GM19043 (cell line): Measurements from ENCODE around the gene PTPRJ.

ENCODE experiments used
- ATAC-seq: cut with Tn5 transposase; IDR thresholded peaks from one replicate; pipeline ENCODE4 v1.9.1; 2021; ENCODE audit warnings: low read depth; ENCODE audit not compliant: unreplicated experiment

PTPRJ gene

DNA sequence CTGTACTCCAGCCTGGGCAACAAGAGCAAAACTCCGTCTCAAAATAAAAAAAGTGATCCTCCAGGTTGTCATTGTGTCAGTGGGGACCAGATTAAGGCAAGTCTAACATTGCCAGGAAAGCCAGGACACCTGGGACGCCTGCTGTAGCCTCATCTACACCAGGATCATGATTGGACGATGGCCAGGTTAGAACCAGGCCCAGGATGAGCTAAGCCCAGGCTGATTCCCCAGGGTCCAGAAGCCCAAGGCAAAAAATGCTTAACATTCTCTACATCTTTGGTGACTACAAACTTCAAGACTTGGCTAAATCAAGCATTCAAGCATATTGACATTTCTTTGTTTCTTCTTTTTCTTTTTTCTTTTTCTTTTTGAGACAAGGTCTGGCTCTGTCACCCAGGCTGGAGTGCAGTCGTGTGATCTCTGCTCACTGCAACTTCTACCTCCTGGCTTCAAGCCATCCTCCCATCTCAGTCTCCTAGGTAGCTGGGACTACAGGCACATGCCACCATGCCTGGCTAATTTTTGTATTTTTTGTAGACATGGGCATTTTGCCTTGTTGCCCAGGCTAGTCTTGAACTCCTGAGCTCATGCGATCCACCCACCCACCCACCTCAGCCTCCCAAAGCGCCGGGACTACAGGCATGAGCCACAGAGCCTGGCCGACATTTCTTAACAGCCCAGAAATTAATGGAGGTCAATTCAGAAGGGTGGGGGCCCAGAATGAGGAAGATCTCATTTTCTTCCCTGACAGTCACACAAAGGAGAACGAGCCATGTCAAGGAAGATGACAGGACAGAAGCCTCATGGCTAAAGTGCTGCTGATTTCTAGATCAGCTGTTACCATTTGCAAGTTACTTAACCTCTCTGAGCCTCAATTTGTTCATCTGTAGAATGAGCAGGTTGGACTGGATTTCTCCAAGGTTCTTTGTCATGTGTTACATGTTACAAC lies 12.5 kb upstream of the PTPRJ start:
- ATAC-seq = no peak

DNA sequence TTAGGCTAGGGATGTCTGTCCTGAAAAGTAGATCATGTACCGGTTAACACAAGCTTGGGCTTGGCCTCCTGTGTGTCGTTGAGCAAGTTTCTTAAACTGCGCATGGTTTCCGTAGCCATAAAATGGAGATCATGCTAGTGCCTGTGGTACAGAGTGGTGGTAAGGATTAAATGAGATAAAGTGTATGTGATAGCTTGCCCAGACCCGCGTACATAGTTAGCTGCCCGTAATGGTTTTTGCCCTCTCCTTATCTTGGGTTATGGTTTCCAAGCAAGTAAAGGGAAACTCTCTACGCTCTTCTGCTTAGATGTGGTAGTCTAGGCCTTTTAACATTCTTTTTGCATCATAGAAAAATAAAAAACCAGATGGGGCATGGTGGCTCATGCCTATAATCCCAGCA lies 11.0 kb upstream of the PTPRJ start:
- no peak for ATAC-seq

DNA sequence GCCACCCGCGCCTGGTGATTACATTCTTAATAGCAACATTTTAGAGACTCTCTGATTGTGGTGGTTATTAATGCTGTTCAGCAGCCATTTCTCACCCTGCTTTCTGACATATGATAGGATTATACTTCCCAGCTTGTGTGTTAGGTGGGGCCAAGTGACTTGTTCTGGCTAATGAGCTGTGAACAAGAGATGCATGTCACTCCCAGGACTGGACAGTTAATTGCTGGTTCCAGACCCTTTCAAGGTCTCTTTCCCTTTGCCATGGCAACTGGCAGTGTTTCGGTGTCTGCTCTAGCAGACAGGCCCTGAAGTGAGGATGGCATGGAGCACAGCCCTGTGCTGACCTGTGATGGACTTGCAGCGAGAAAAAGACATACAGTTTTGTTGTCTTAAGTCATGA lies 8.9 kb upstream of the PTPRJ start:
- no peak for ATAC-seq

DNA sequence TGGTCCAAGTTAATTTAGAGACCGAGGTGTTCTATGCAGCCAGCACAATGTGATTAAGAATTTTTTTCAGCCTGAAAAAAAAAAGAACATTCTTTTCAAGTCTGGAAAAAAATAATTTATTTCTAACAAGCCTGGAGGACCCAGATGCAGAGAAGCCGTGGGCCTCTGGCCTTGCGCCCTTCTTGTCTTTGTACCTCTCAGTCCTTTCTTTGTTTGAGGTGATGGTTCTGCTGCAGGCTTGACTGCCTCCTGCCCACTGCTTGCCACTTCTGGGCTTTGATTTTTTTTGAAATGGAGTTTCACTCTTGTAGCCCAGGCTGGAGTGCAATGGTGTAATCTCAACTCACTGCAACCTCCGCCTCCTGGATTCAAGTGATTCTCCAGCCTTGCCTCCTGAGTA lies 7.2 kb upstream of the PTPRJ start:
- no peak for ATAC-seq

DNA sequence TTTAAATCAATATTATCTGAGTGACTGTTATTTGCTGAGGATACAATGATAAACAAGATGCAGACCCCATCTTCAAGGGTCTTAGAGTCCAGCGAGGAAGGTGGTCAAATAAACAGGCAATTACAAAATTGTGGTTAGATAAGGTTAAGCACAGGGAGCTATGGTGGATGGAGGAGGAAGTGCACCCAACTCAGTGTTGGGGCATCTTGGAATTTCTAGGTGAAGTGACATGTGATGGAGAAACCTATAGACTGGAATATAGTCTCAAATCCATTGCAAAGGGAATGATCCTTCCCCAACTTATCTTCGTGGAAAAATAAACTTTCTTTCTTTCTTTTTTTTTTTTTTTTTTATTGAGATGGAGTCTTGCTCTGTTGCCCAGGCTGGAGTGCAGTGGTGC lies 3.4 kb upstream of the PTPRJ start:
- no peak for ATAC-seq

DNA sequence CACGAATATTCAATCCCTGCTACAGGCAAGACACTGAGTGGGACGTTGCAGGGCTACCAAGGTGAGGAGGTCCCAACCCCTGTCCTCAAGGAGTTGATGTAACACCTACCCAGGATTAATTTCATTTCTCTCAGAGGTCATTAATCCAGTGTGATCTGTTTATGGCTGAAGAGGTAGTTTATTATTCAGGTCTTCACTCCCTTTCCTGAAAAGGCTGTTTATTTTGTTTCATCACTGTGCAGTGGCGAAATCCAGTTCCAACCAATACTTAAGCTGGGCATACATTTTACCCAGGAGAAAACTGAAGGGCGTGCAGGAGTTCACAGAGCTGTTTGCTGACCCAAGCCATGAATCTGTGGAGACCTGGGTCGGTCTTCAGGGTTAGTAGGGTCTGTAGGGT lies 2.7 kb upstream of the PTPRJ start:
- no peak for ATAC-seq

DNA sequence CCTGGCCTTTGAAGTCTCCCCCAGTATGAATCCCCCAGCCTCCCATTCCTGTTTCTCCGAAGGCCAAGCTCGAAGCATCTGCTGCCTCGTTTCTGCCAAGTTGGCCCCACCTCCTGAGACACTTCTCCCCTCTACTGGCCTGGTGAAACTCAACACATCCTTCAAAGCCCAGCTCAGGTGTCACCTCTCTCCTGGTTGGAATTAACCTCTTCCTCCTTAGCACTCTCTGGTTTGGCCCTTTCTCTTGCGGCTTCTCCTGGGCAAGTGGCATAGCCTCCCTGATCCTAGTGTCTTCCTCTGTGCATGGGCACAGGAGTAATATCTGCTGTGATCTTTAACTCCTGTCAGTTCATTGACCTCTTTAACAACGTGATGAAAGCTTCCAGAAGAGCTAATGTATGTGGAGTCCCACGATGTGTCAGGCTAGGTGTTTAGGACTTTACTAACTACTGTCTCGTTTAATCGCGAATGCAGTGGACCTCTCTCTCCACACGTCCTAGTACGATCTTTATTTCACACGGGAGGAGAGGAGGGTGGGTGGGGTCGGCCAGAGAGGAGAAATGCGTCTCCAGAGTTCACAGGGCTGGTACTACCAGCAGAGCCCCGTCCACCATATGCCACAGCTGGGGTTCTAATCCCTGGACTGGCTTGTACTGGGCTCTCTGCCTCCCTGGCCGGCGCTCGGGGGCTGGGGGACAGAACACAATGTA lies 826 bp upstream of the PTPRJ start:
- no peak for ATAC-seq

DNA sequence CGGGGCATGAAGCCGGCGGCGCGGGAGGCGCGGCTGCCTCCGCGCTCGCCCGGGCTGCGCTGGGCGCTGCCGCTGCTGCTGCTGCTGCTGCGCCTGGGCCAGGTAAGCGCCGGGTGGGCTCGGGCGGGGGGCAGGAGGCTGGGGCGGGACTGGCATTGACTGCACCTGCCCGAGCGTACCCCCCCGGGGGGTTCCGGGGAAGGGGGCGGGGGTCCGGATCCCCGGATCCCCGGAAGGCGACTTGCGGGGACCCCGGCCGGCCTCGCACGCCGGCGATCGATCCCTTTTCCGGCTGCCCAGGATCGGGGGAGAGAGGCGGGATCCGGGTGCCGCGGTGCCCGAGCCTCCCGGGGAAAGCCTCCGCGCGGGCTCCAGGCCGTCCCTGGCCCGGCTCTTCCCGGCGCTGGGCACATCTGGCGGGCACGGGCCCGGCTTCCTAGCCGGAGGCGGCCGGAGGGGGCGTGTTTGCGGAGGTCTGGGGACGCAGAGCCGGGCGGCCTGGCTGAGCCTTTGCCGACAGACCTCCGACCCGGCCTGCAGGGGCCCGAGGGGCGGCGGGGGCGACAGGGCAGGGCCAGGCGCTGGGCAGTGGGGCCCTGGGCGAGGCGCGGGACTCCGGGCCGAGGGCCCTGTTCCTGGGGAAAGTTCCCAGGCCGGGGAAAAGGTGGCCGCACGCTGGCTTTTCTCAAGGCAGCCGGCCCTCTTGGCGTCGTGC lies 705 bp downstream of the PTPRJ start:
- ATAC-seq = peak; percentile 34

DNA sequence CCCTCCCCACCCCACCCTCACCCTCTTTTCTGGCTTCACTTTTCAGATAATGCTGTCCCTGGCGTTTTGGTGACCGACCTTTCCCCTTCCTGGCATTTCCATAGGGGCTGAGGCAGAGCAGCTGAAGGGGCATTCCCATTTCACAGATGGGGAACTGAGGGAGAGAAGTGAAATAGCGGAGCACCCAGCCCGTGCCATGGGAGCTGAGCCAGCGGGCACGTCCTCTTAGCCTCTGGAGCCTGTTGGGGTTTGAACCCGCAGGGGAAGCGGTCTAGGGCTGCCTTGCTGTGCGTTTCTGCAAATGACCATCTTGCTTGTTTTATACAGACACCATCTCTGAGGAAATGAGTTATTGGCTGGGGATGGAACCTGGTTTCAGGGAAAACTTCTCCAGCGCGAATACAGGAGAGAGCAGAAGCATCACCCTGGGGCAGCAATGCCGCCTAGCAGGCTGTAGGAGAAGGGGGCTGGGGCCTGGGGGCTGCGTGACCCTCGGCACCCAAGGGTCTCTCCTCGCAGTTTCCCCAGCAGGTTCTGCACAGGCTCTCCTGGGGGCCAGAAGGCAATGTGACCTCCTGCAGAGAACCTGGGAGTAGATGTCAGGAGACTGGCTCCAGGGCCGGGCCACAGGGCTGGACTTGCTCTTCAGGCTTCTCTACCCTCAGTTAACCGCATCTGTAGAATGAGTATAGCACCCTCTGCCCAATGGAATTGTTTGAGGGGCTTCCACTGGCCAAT lies 1.5 kb downstream of the PTPRJ start:
- ATAC-seq = no peak

DNA sequence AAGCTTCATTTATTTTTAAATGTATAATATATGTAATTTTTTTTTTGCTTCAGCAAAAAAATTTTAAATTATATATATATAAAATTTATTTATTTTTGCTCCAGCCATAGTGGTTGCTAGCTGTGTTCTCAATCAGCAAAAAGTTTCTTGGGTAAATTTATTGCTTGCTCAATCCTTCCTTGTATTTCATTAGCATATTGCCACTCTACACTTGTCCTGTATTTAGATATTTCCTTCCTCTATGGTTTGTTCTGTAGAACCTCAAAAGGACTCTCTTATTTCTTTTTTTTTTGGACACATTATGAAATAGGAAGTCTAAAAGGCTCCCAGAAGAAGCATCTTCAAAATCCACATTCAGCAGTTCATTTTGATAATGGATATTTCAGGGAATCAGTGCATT lies 2.3 kb downstream of the PTPRJ start:
- no peak for ATAC-seq

DNA sequence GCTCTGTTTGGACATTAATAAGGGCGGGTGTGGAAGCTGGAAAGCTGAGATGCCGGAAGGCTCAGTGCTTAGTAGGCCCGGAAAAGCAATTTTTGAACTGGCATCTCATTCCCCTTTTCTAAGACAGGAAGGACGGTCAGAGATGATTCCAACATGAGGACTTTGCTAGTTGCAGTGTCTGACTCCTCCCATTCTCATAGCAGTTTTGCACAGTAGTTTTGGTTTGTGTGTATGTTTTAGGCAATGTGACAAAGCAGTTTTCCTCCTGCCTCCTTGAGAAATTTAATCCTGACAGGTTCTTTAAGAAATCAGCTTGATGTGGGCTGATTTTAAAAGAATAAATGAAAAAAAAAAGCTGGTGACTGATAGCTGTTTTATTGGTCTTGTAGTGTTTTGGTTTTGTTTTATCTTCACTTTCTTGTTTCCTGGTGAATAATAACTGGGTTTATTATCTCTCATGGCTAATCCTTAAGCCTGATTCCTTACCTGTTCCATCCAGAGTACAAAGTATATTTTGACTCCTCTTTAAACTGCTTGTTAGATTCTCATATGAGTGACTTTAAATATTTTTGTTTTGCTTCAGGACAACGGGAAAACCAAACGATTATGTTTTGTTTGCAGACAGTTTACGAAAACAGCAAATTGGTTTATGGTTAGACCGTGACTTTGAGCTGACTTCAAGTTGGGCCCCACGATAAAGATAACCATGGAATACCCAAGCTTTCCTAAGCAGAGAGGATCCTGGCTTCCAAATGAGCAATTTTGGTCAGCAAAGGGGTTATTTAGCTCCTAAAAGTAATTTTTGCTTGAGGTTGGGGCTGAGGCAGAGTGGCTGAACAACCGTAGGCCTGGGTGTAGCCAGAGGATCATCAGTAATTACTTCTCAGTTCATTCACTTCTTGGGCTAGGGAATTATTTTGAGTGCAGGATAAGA lies 3.4 kb downstream of the PTPRJ start:
- no peak for ATAC-seq

DNA sequence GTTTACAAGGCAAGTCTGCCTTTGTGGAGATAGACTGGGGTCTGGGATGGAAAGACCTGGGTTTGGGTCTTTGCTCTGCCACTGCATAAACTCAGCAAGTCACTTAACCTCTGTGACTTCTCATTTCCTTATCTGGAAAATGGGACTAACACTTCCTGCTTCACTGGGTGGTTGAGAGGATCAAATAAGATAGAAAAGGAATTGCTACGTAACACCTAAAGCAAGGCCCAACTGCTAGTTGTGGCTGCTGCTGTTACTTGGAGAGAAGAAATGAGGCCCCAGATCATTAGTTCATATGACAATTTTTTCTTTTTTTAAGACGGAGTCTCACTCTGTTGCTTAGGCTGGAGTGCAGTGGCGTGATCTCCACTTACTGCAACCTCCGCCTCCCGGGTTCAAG lies 5.9 kb downstream of the PTPRJ start:
- no peak for ATAC-seq

DNA sequence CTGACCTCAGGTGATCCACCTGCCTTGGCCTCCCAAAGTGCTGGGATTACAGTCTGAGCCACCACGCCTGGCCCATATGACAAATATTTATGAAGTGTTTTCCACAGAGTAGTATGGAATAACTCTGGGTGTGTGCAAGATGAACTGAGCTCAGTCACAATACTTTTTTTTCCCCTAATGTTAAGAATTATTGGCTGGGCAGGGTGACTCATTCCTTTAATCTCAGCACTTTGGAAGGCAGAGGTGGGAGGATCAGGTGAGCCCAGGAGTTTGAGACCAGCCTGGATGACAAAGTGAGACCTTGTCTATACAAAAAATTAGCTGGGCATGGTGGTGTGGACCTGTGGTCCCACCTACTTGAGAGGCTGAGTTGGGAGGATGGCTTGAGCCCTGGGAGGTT lies 6.4 kb downstream of the PTPRJ start:
- no peak for ATAC-seq

DNA sequence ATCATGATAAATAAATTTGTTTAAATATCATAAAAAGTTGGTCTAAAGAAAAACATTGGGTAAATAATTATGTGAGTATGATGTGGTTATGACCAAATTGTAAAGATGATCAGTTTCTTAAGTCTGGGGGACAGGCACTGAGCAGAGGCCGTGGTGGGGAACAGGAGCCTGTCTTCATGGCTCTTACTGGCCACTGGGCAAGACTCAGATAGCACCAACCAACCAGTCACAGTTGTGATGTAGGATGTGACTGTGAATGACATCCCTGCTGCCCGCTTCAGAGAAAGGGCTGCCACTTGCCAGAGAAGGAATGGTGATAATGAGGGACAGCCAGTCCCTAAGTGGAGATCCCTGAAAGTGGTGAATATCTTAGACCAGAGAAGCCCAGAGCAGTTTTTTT lies 7.0 kb downstream of the PTPRJ start:
- ATAC-seq = peak; percentile 47

DNA sequence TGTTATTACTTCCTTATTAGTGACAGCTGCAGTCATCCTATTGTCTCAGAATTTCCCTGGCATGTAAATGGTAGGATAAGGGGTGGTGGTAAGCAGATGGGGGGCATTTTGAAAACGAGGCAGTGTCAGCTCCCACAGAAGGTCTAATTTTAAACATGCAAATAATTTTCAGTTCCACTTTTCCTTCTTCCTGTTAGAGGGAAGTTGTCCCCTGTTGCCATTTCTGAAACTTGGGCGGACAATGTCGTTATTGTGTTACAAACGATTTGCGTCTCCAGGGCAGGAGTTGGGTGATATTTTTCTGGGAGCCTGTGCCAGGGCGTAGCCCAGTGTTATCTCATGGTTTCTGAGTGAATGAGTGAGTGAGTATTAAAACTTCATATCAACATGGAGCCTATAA lies 7.4 kb downstream of the PTPRJ start:
- ATAC-seq = peak; percentile 3

DNA sequence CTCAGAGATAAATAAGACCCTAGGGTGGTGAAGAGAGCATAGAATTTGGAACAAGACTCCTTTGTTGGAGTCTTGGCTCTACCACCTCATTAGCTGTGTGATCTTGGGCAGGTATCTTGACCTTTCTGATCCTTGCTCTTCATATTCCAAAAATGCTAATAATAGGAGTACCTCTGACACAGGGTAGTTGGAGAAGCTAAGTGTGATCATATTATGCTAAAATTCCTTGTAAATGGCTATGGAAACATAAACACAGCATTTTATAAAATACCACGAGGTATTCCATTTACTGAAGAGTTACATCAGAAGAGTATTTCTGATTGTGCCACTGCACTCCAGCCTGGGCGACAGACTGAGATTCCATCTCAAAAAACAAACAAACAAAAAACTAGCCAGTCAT lies 9.4 kb downstream of the PTPRJ start:
- no peak for ATAC-seq

DNA sequence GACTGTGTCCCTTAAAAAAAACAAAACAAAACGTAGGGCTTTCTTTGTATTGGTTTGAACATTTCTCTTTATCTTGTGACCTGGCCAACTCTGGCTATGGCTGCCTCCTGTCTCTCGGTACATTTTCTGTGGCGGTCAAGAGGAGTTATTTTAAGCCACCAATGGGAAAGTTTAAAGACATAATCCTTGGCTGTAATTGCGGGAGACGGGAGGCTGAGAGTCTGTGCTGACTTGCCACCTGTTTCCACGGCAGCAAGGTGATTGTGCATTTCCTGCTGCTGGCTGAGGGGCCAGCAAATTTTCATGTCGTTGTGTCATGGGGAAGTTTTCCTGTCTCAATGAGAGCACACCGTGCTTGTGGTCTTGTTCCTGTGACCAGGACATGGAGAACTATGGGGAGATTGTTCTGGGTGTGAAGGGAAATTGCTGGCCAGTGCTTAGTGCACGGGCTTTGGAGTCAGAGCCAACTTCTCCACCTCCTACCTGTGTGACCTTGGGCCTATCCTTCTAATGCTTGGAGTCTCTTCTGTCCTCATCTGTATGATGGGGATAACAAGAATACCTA lies 11.0 kb downstream of the PTPRJ start:
- no peak for ATAC-seq

DNA sequence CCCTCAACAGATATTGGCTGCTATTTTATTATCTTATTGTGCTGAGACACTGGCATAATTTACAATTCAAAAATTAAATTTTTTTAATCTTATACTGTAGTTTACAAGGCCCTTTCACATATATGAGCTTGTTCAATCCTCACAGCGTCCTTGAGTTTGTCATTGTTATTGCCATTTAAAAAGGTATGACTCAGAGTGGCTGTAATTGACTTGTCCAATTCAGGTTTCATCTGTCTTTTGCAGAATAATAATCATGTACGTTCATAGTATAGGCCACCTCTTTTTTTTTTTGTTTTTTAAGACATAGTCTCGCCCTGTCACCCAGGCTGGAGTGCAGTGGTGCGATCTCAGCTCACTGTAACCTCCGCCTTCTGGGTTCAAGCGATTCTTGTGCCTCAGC lies 11.5 kb downstream of the PTPRJ start:
- no peak for ATAC-seq
